HG03097 (cell line): ENCODE data around the gene PAX8.

Source experiments
- ATAC-seq: cut with Tn5 transposase; IDR thresholded peaks from one replicate; pipeline ENCODE4 v1.9.1; 2021; ENCODE audit not compliant: unreplicated experiment, low FRiP score

PAX8 gene

GRCh38 chr2:113268621-113269360, 9.9 kb downstream of the PAX8 start:
- ATAC-seq: no peak

GRCh38 chr2:113266431-113266830, 12.3 kb downstream of the PAX8 start:
- no peak for ATAC-seq

- ATAC-seq: no peak
These were observed 13.9 kb downstream of the PAX8 start for GRCh38 chr2:113264713-113265403.

GRCh38 chr2:113263546-113263945, 15.2 kb downstream of the PAX8 start:
- ATAC-seq: no peak

GRCh38 chr2:113260991-113261390, 17.7 kb downstream of the PAX8 start:
- ATAC-seq: no peak

GRCh38 chr2:113258471-113259147, 20.1 kb downstream of the PAX8 start:
- no peak for ATAC-seq

- ATAC-seq: no peak
These were observed 21.0 kb downstream of the PAX8 start for GRCh38 chr2:113257516-113258264.

- no peak for ATAC-seq
These were observed 23.3 kb downstream of the PAX8 start for GRCh38 chr2:113255140-113256070.

- ATAC-seq: no peak
These were observed 25.3 kb downstream of the PAX8 start for GRCh38 chr2:113253453-113253852.

GRCh38 chr2:113252047-113252590, 26.6 kb downstream of the PAX8 start:
- ATAC-seq: no peak

GRCh38 chr2:113251118-113251517, 27.6 kb downstream of the PAX8 start:
- no peak for ATAC-seq

GRCh38 chr2:113248997-113249770, 29.5 kb downstream of the PAX8 start:
- no peak for ATAC-seq

GRCh38 chr2:113246606-113247005, 32.1 kb downstream of the PAX8 start:
- ATAC-seq: no peak

GRCh38 chr2:113245276-113245711, 33.4 kb downstream of the PAX8 start:
- no peak for ATAC-seq

GRCh38 chr2:113242327-113242726, 36.4 kb downstream of the PAX8 start:
- no peak for ATAC-seq

GRCh38 chr2:113240915-113241911, 37.5 kb downstream of the PAX8 start:
- ATAC-seq: no peak

- ATAC-seq: no peak
These were observed 38.4 kb downstream of the PAX8 start for GRCh38 chr2:113240150-113240914.
